ENCODE results near the gene DOK7.

DOK7 gene

DNA sequence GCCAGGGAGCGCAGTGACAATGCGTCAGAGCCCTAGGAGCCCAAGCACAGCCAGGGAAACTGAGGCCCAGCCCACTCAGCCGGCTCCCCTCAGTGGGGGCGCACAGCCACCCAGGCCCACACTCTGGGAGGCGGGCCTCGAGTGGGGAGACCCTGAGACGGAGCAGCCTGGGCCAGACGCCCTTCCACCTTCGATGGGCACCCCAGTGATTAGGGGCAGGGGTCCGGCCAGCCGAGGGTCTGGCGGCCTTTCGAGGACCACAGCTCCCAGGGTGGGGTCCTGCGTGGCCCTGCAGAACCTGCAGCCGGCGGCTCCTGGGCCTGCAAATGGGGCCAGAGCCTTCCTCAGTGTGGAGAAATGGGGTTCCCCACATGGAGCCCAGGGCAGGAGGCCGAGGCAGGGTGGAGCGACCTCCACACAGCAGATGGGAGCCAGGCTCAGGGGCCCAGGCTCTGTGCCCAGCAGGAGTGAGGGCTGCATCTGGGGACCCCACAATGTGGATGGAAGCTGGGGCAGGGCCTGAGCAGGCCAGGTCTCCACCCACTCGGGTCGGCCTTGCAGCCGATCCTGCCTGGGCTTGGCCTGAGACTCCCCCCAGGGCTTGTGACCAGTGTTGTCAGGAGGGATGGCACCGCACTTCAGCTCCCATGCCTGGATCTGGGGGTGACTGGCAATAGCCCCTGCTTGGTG is 16.3 kb upstream of the DOK7 start:
- no peak for DNase-seq (ENCODE audit: low read depth in 2 of 2)
- no peak overlapping the region for H3K4me3 ChIP-seq (replicated peaks in 1 of 2; ENCODE audit: low read depth in 2 of 2, low read length in 2 of 2)
- TF ChIP-seq, protein P1, sequence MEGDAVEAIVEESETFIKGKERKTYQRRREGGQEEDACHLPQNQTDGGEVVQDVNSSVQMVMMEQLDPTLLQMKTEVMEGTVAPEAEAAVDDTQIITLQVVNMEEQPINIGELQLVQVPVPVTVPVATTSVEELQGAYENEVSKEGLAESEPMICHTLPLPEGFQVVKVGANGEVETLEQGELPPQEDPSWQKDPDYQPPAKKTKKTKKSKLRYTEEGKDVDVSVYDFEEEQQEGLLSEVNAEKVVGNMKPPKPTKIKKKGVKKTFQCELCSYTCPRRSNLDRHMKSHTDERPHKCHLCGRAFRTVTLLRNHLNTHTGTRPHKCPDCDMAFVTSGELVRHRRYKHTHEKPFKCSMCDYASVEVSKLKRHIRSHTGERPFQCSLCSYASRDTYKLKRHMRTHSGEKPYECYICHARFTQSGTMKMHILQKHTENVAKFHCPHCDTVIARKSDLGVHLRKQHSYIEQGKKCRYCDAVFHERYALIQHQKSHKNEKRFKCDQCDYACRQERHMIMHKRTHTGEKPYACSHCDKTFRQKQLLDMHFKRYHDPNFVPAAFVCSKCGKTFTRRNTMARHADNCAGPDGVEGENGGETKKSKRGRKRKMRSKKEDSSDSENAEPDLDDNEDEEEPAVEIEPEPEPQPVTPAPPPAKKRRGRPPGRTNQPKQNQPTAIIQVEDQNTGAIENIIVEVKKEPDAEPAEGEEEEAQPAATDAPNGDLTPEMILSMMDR (IDR thresholded peaks at IDR 0.05; ENCODE audit: low read depth, low read length) = no peak

DNA sequence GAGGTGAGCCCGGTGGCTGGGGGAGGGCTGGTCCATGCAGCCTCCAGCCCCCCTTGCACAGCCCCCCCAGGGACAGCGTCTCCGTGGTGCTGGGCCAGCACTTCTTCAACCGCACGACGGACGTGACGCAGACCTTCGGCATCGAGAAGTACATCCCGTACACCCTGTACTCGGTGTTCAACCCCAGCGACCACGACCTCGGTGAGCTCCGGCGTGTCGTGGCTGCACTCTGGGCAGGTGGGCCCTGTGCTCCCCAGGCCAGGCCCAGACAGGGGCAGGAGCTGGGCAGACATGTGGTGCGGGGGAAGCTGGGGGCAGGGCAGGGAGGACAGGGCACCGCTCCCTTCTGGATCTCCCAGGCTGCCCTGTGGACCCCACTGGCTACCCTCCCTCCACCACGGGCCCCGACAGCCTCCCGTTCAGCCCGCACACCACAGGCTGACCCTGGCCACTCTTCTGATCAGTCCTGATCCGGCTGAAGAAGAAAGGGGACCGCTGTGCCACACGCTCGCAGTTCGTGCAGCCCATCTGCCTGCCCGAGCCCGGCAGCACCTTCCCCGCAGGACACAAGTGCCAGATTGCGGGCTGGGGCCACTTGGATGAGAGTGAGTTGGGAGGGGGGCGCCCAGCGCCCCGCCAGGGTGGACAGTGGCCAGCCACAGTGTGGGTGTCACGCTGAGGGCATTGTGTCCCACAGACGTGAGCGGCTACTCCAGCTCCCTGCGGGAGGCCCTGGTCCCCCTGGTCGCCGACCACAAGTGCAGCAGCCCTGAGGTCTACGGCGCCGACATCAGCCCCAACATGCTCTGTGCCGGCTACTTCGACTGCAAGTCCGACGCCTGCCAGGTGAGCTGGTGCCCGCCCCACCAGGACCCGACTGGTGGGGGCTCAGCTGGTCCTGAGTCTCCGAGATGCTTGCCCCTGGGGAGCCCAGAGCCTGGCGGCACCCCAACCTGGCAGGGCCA is 15.4 kb upstream of the DOK7 start:
- TF ChIP-seq, protein P1 (IDR thresholded peaks at IDR 0.05; ENCODE audit: low read depth, low read length) = no peak
- DNase-seq (ENCODE audit: low read depth in 2 of 2) = no peak
- no peak overlapping the region for H3K4me3 ChIP-seq (replicated peaks in 1 of 2; ENCODE audit: low read depth in 2 of 2, low read length in 2 of 2)

GRCh38 chr4:3449047-3449573 is 14.0 kb upstream of the DOK7 start:
- H3K4me3 ChIP-seq (replicated peaks in 1 of 2; ENCODE audit: low read depth in 2 of 2, low read length in 2 of 2) = no peak overlapping the region
- TF ChIP-seq, protein P1 (IDR thresholded peaks at IDR 0.05; ENCODE audit: low read depth, low read length) = no peak
- no peak for DNase-seq (ENCODE audit: low read depth in 2 of 2)

- TF ChIP-seq, protein P1 (IDR thresholded peaks at IDR 0.05; ENCODE audit: low read depth, low read length) = no peak
- no peak overlapping the region for H3K4me3 ChIP-seq (replicated peaks in 1 of 2; ENCODE audit: low read depth in 2 of 2, low read length in 2 of 2)
- DNase-seq (ENCODE audit: low read depth in 2 of 2) = no peak
Observed at GRCh38 chr4:3449574-3450534, 13.3 kb upstream of the DOK7 start.

DNA sequence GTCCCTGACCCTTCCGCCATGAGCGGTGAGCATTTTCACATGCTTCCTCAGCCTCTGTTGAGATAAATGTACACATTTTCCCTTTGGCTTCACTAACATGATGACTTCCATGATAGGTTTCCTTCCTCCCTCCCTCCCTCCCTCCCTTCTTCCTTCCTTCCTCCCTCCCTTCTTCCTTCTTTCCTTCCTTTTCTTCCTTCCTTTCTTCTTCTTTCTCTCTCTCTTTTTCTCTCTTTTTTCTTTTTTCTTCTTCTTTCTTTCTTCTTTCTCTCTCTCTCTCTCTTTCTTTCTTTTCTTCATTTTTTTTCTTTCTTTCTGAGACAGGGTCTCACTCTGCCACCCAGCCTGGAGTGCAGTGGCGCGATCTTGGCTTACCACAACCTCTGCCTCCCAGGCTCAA is 12.5 kb upstream of the DOK7 start:
- TF ChIP-seq, protein P1 (IDR thresholded peaks at IDR 0.05; ENCODE audit: low read depth, low read length) = no peak
- no peak overlapping the region for H3K4me3 ChIP-seq (replicated peaks in 1 of 2; ENCODE audit: low read depth in 2 of 2, low read length in 2 of 2)
- DNase-seq (ENCODE audit: low read depth in 2 of 2) = no peak

DNA sequence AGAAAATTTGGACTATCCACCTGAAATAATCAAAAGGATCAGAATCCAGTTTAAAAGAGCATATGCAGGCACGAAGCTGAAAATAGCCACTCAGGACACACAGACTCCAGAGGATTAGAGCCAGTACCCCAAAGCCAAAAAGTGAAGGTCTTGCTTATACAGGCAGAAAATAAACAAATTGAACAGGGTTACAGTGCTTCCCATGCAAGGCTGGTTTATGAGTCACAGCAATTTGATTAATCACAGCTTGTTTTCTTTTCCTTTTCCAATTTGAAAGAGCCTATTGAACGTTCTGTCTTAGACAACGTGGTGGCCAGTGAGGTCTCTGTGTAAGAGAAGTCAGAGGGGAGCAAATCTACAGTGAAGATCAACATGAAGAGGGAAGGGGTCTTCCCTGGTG is 11.2 kb upstream of the DOK7 start:
- TF ChIP-seq, protein P1 (IDR thresholded peaks at IDR 0.05; ENCODE audit: low read depth, low read length) = no peak
- H3K4me3 ChIP-seq (replicated peaks in 1 of 2; ENCODE audit: low read depth in 2 of 2, low read length in 2 of 2) = no peak overlapping the region
- peak in 1 of 2 donors; percentile 51 for DNase-seq (ENCODE audit: low read depth in 2 of 2)

Measured in cardiac fibroblast (primary cell).